HepG2 (cell line): Measurements from ENCODE around the gene PLIN1. TPM values are rescaled to one million over a fixed set of nuclear protein-coding genes. Genes with fewer than 3 reads are reported as not detected.

Experiments
- CEBPZ ChIP-seq: IDR thresholded peaks from 2 replicates; pipeline ENCODE4 v1.6.1; 2012; ENCODE audit warnings: low read length, improper control_type of control experiment
- CHD4 ChIP-seq: fragments of 200-600 bp; sonication (generic); IDR thresholded peaks from 2 replicates; pipeline ENCODE4 v1.7.0; 2017; ENCODE audit warnings: mild to moderate bottlenecking, low read length, borderline replicate concordance
- CREM ChIP-seq, 2 experiments: sonication (generic) in 1 of 2; formaldehyde crosslinking in 1 of 2; IDR thresholded peaks; 2 replicates each; pipeline versions ENCODE4 v1.4.0 to v1.6.1; 2016 to 2020; ENCODE audit warnings: antibody characterized with exemption in 1 of 2, mild to moderate bottlenecking in 1 of 2, missing genetic modification reagents in 1 of 2
- CSRNP1 ChIP-seq: sonication (generic); formaldehyde crosslinking; IDR thresholded peaks from 2 replicates; pipeline ENCODE4 v1.8.1; 2023; ENCODE audit warnings: mild to moderate bottlenecking, missing genetic modification reagents
- HMGXB3 ChIP-seq: sonication (generic); formaldehyde crosslinking; IDR thresholded peaks from 2 replicates; pipeline ENCODE4 v1.4.0; 2020; ENCODE audit warnings: missing genetic modification reagents, borderline replicate concordance
- HNF4A ChIP-seq: sonication (generic); formaldehyde crosslinking; IDR thresholded peaks from 2 replicates; pipeline ENCODE4 v1.4.0; 2020; ENCODE audit warnings: missing genetic modification reagents
- MIER3 ChIP-seq: IDR thresholded peaks from 2 replicates; pipeline ENCODE4 v1.6.1; 2016; ENCODE audit warnings: missing compliant biosample characterization, borderline replicate concordance
- MTF1 ChIP-seq: sonication (generic); formaldehyde crosslinking; IDR thresholded peaks from 2 replicates; pipeline ENCODE4 v1.5.0; 2020; ENCODE audit warnings: missing genetic modification reagents
- PITX1 ChIP-seq: sonication (generic); formaldehyde crosslinking; IDR thresholded peaks from 2 replicates; pipeline ENCODE4 v1.5.1; 2020; ENCODE audit warnings: mild to moderate bottlenecking, missing genetic modification reagents
- PRDM4 ChIP-seq: sonication (generic); formaldehyde crosslinking; IDR thresholded peaks from 2 replicates; pipeline ENCODE4 v1.9.0; 2021; ENCODE audit warnings: missing genetic modification reagents, borderline replicate concordance
- STAG1 ChIP-seq: sonication (generic); formaldehyde crosslinking; IDR thresholded peaks from 2 replicates; pipeline ENCODE4 v1.4.0; 2020; ENCODE audit warnings: missing genetic modification reagents
- ZBTB37 ChIP-seq: sonication (generic); formaldehyde crosslinking; IDR thresholded peaks from 2 replicates; pipeline ENCODE4 v1.4.0; 2020; ENCODE audit warnings: mild to moderate bottlenecking, missing genetic modification reagents
- ZFP36L1 ChIP-seq: sonication (generic); formaldehyde crosslinking; IDR thresholded peaks from 2 replicates; pipeline ENCODE4 v1.8.0; 2022; ENCODE audit warnings: mild to moderate bottlenecking, missing genetic modification reagents, moderate library complexity
- ZMYM4 ChIP-seq: sonication (generic); formaldehyde crosslinking; IDR thresholded peaks from 2 replicates; pipeline ENCODE4 v1.8.1; 2023; ENCODE audit warnings: mild to moderate bottlenecking, missing genetic modification reagents
- ZNF282 ChIP-seq: fragments of 450-650 bp; IDR thresholded peaks from 2 replicates; pipeline ENCODE4 v1.6.1; 2018; ENCODE audit not compliant: partially characterized antibody
- ZNF331 ChIP-seq: sonication (generic); formaldehyde crosslinking; IDR thresholded peaks from 2 replicates; pipeline ENCODE4 v1.4.0; 2020; ENCODE audit warnings: missing genetic modification reagents
- ZNF644 ChIP-seq: IDR thresholded peaks from 2 replicates; pipeline ENCODE4 v1.6.1; 2016; ENCODE audit warnings: low read depth
- polyA plus RNA-seq, 8 experiments: library from polyadenylated mRNA; depleted of rRNA in 3 of 8; stranded (reverse) in 7 of 8; unstranded in 1 of 8; fragments of >200 nt; fragmentation: Illumina TruSeq in 4 of 8; extraction: Trizol in 4 of 8; gene quantifications; 2 replicates each; pipeline versions ENCODE4 v1.2.1 to v1.2.3, GENCODE V29; 2011 to 2016; ENCODE audit warnings: low read depth in 4 of 8, missing spikeins in 1 of 8, mixed read lengths in 1 of 8; ENCODE audit not compliant: insufficient read depth in 1 of 8
- total RNA-seq, 5 experiments: library from RNA; depleted of rRNA; stranded (reverse); fragments of >200 nt; fragmentation: Illumina TruSeq; extraction: Trizol; gene quantifications; 2 replicates each; pipeline ENCODE4 v1.2.3, GENCODE V29; 2016; ENCODE audit warnings: low read depth in 1 of 5

PLIN1 gene
- total and polyA plus RNA-seq, 2 of the 13 experiments (the other 11 are each of a cell fraction or from before 2014, with no cell fraction given): 0.74 to 1.2 TPM

GRCh38 chr15:89674526-89674925, 4.6 kb downstream of the PLIN1 start (continued):
- TF ChIP-seq CREM (IDR thresholded peaks at IDR 0.05): no peak
- TF ChIP-seq CREM (CRISPR knock-in tag; IDR thresholded peaks at IDR 0.05): no peak
- TF ChIP-seq HMGXB3 (CRISPR knock-in tag): no peak
- no peak for TF ChIP-seq CHD4
- TF ChIP-seq ZNF331: no peak
- peak; percentile 83 for TF ChIP-seq ZNF644 (CRISPR knock-in tag)
- TF ChIP-seq CSRNP1 (CRISPR knock-in tag): no peak
- peak; percentile 63 for TF ChIP-seq STAG1 (CRISPR knock-in tag)
- no peak for TF ChIP-seq CEBPZ
- TF ChIP-seq HNF4A (CRISPR knock-in tag): peak; percentile 41; the same call in 1 of the 2 replicates
- peak; percentile 43; the same call in 1 of the 2 replicates for TF ChIP-seq ZMYM4
- TF ChIP-seq ZBTB37 (CRISPR knock-in tag): no peak
- no peak for TF ChIP-seq ZFP36L1 (CRISPR knock-in tag)
- TF ChIP-seq MIER3 (CRISPR knock-in tag): no peak
- no peak for TF ChIP-seq ZNF282
- TF ChIP-seq PRDM4: no peak
- TF ChIP-seq PITX1 (CRISPR knock-in tag): no peak; the same call in 1 of the 2 replicates
- no peak for TF ChIP-seq MTF1
